Inferior parietal cortex (tissue), 1 donor: ENCODE results near the gene SHB.

Experiments used
- DNase-seq: peaks from one replicate; pipeline ENCODE4 v3.0.0-alpha.2; 2016; ENCODE audit errors: extremely low spot score

SHB gene

GRCh38 chr9:38024036-38024681, 44.9 kb downstream of the SHB start:
- DNase-seq, result peak; percentile 63

- DNase-seq, result no peak
These were observed 45.4 kb downstream of the SHB start for GRCh38 chr9:38023661-38024035.

GRCh38 chr9:38022995-38023394, 46.0 kb downstream of the SHB start:
- DNase-seq, result no peak

GRCh38 chr9:38022203-38022895, 46.7 kb downstream of the SHB start:
- no peak for DNase-seq

GRCh38 chr9:38020151-38021076, 48.6 kb downstream of the SHB start:
- no peak for DNase-seq

- no peak for DNase-seq
These were observed 49.3 kb downstream of the SHB start for GRCh38 chr9:38019731-38020130.

- DNase-seq, result no peak
These were observed 49.9 kb downstream of the SHB start for GRCh38 chr9:38018958-38019602.

- no peak for DNase-seq
These were observed 50.6 kb downstream of the SHB start for GRCh38 chr9:38018241-38018957.

GRCh38 chr9:38017885-38018186, 51.2 kb downstream of the SHB start:
- no peak for DNase-seq

GRCh38 chr9:38017149-38017884, 51.7 kb downstream of the SHB start:
- peak; percentile 79 for DNase-seq

GRCh38 chr9:38016375-38017135, 52.5 kb downstream of the SHB start:
- DNase-seq, result no peak

- no peak for DNase-seq
These were observed 53.1 kb downstream of the SHB start for GRCh38 chr9:38015906-38016305.

GRCh38 chr9:38015266-38015665, 53.8 kb downstream of the SHB start:
- DNase-seq, result no peak

- no peak for DNase-seq
These were observed 56.1 kb downstream of the SHB start for GRCh38 chr9:38012767-38013450.

GRCh38 chr9:38011991-38012390, 57.0 kb downstream of the SHB start:
- no peak for DNase-seq

- no peak for DNase-seq
These were observed 57.9 kb downstream of the SHB start for GRCh38 chr9:38010918-38011704.

GRCh38 chr9:38009990-38010389, 59.0 kb downstream of the SHB start:
- DNase-seq, result no peak

- DNase-seq, result no peak
These were observed 60.0 kb downstream of the SHB start for GRCh38 chr9:38009035-38009501.
